Smooth muscle cell (in vitro differentiated cells): Measurements from ENCODE around the gene DYRK1A. TPM values are rescaled to one million over a fixed set of nuclear protein-coding genes. Genes with fewer than 3 reads are reported as not detected.
A peak's percentile ranks its signal among the peaks of the same experiment; 100 is the strongest.

Experiments
- DNase-seq: peaks from one replicate; lab custom pipeline; 2025; ENCODE audit not compliant: unreplicated experiment; lab: John Stamatoyannopoulos, UW
- H2AFZ ChIP-seq: fragments of 200-600 bp; sonication (generic); 2 replicates; pipeline ENCODE4 v1.6.0; 2016; ENCODE audit warnings: antibody characterized with exemption, low read depth, mild to moderate bottlenecking
- H3F3A ChIP-seq: fragments of 200-600 bp; sonication (generic); 2 replicates; pipeline ENCODE4 v1.6.0; 2017; ENCODE audit warnings: antibody characterized with exemption, low read depth
- H3K27ac ChIP-seq: fragments of 200-600 bp; sonication (generic); 2 replicates; pipeline ENCODE4 v1.5.1; 2016; ENCODE audit warnings: low read depth, mild to moderate bottlenecking
- H3K27me3 ChIP-seq: fragments of 200-600 bp; sonication (generic); 2 replicates; pipeline ENCODE4 v1.6.1; 2016; ENCODE audit warnings: low read depth, mild to moderate bottlenecking
- H3K36me3 ChIP-seq: fragments of 200-600 bp; sonication (generic); 2 replicates; pipeline ENCODE4 v1.5.1; 2016; ENCODE audit warnings: low read depth
- H3K4me1 ChIP-seq: fragments of 200-600 bp; sonication (generic); 2 replicates; pipeline ENCODE4 v1.5.1; 2016; ENCODE audit warnings: low read depth
- H3K4me2 ChIP-seq: fragments of 200-600 bp; sonication (generic); 2 replicates; pipeline ENCODE4 v1.6.0; 2016; ENCODE audit warnings: mild to moderate bottlenecking
- H3K4me3 ChIP-seq: fragments of 200-600 bp; sonication (generic); 2 replicates; pipeline ENCODE4 v1.5.1; 2016; ENCODE audit warnings: mild to moderate bottlenecking
- H3K79me2 ChIP-seq: fragments of 200-600 bp; sonication (generic); 2 replicates; pipeline ENCODE4 v1.6.0; 2016; ENCODE audit warnings: low read depth, mild to moderate bottlenecking
- H3K9ac ChIP-seq: fragments of 200-600 bp; sonication (generic); 2 replicates; pipeline ENCODE4 v1.6.0; 2016; ENCODE audit warnings: low read depth
- H3K9me3 ChIP-seq: fragments of 200-600 bp; sonication (generic); replicated peaks from 2 replicates; pipeline ENCODE4 v1.5.1; 2016; ENCODE audit warnings: low read depth
- H4K20me1 ChIP-seq: fragments of 200-600 bp; sonication (generic); 2 replicates; pipeline ENCODE4 v1.6.0; 2016; ENCODE audit warnings: low read depth
- CTCF ChIP-seq: fragments of 200-600 bp; sonication (generic); IDR thresholded peaks from 2 replicates; pipeline ENCODE4 v1.5.1; 2017; ENCODE audit warnings: borderline replicate concordance, mild to moderate bottlenecking, antibody characterized with exemption; ENCODE audit not compliant: insufficient read depth, poor library complexity, severe bottlenecking
- WGBS: methylation state at CpG from one replicate; pipeline ENCODE4 v1.1.7; 2016; ENCODE audit warnings: low lambda C conversion rate; 5-methylcytosine and 5-hydroxymethylcytosine counted together
- polyA plus RNA-seq: library from polyadenylated mRNA; unstranded; fragments of >200 nt; fragmentation: Nextera tagmentation; extraction: Ambion mirVana; gene quantifications from 2 replicates; pipeline ENCODE4 v1.2.1, GENCODE V29; 2016
- total RNA-seq: library from RNA; depleted of rRNA; stranded (reverse); fragments of >200 nt; gene quantifications from 2 replicates; pipeline ENCODE4 v1.2.3, GENCODE V29; 2014

Gene DYRK1A
- total and polyA plus RNA-seq, 2 experiments from 2014 or later: 2.4 to 61.7 TPM

- H3K4me3 ChIP-seq: peak overlapping the region; percentile 98
- peaks cover 85% of the 10 kb centered on the region for H3K79me2 ChIP-seq
- no peak for DNase-seq
- H3K36me3 ChIP-seq: no peaks in the 10 kb centered on the region
- H3K4me1 ChIP-seq: peaks cover 48% of the 10 kb centered on the region
- H3K9ac ChIP-seq: no peak overlapping the region
- no peak overlapping the region for H2AFZ ChIP-seq
- WGBS: 88% methylated on average over 2 of the region's 2 CpGs
- no peaks in the 10 kb centered on the region for H3K9me3 ChIP-seq
- no peaks in the 10 kb centered on the region for H3K27me3 ChIP-seq
- peaks cover 13% of the 10 kb centered on the region for H3F3A ChIP-seq
- peak overlapping the region; percentile 99 for H3K27ac ChIP-seq
- peaks cover 83% of the 10 kb centered on the region for H4K20me1 ChIP-seq
- no peak for TF ChIP-seq CTCF
- H3K4me2 ChIP-seq: peak overlapping the region; percentile 84
Measured at GRCh38 chr21:37371041-37371397, 4.4 kb downstream of the DYRK1A start.

DNA sequence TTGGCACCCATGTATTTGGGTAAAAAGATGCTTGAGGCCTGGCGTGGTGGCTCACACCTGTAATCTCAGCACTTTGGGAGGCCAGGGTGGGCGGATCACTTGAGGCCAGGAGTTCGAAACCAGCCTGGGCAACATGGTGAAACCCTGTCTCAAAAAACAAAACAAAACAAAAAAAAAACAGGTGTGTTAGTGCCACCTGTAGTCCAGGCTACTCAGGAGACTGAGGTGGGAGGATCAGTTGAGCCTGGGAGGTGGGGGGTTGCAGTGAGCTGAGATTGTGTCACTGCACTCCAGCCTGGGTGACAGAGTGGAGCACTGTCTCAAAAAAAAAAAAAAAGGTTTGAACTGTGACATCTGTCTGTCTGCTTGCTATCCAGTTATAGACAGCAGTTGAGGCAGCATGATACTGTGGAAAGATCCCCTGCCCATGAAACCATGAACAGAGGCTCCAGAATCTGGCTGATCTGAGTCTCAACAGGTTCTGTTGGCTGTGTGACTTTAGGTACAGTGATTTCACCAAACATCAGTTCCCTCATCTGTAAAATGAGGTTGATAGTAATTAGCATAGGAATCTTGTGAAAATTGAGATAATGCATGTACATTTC, 5.7 kb downstream of the DYRK1A start:
- no peak for TF ChIP-seq CTCF
- WGBS: 98% methylated on average over 3 of the region's 3 CpGs
- H3K9me3 ChIP-seq: no peaks in the 10 kb centered on the region
- peaks cover 13% of the 10 kb centered on the region for H3F3A ChIP-seq
- H3K36me3 ChIP-seq: no peaks in the 10 kb centered on the region
- H3K79me2 ChIP-seq: peaks cover 97% of the 10 kb centered on the region
- no peak overlapping the region for H3K9ac ChIP-seq
- H3K4me1 ChIP-seq: peaks cover 48% of the 10 kb centered on the region
- no peak overlapping the region for H3K4me2 ChIP-seq
- H3K4me3 ChIP-seq: no peak overlapping the region
- peak overlapping the region; percentile 76 for H3K27ac ChIP-seq
- H2AFZ ChIP-seq: no peak overlapping the region
- H4K20me1 ChIP-seq: peaks cover 95% of the 10 kb centered on the region
- H3K27me3 ChIP-seq: no peaks in the 10 kb centered on the region
- no peak for DNase-seq

DNA sequence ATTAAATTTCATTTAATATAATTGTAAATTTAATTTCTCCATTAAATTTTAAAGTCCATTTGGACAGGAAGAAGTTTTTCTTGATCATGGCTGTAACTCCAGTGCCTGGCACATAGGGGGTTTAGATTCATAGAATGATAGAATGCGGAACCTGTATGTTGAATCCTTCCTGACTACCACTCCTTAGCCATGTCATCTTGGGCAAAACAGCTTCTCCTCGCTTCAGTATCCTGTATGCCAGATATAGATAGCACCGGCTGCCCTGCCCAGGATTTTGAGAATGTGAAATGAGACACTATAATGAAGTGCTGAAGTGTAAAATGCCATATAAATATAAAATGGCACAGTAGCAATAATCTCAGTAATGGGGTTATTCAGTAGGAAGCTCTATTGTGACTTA, 6.4 kb downstream of the DYRK1A start:
- no peak overlapping the region for H3K4me3 ChIP-seq

More for the DNA sequence above, 6.4 kb downstream of the DYRK1A start:
- Histone ChIP-seq H3K36me3 (no peaks in the 10 kb centered on the region), H2AFZ (no peak overlapping the region), H4K20me1 (peaks cover 100% of the 10 kb centered on the region), H3K9ac (no peak overlapping the region), H3K9me3 (no peaks in the 10 kb centered on the region), H3K27ac (peak overlapping the region; percentile 76), H3K79me2 (peaks cover 100% of the 10 kb centered on the region), H3K27me3 (no peaks in the 10 kb centered on the region), H3K4me2 (peak overlapping the region; percentile 75), H3F3A (peaks cover 13% of the 10 kb centered on the region), H3K4me1 (peaks cover 48% of the 10 kb centered on the region)
- DNase-seq: no peak
- 80% methylated on average over 3 of the region's 3 CpGs for WGBS
- TF ChIP-seq CTCF: no peak
